Neural cell (in vitro differentiated cells): ENCODE measurements around the gene ENTPD2.

Experiments used
- CTCF ChIP-seq: fragments of 450-650 bp; IDR thresholded peaks from 2 replicates; pipeline ENCODE4 v1.5.1; 2014; ENCODE audit warnings: antibody characterized with exemption, mild to moderate bottlenecking, moderate library complexity; ENCODE audit not compliant: poor library complexity, severe bottlenecking
- EP300 ChIP-seq: fragments of 450-650 bp; conservative IDR thresholded peaks from 2 replicates; pipeline ENCODE4 v1.6.1; 2014; ENCODE audit warnings: antibody characterized with exemption, mild to moderate bottlenecking, moderate library complexity; ENCODE audit not compliant: poor library complexity, severe bottlenecking
- POLR2AphosphoS5 ChIP-seq: IDR thresholded peaks from 2 replicates; pipeline ENCODE4 v1.6.1; 2012
- TAF1 ChIP-seq: IDR thresholded peaks from 2 replicates; pipeline ENCODE4 v1.6.1; 2012; ENCODE audit warnings: low read depth

DNA sequence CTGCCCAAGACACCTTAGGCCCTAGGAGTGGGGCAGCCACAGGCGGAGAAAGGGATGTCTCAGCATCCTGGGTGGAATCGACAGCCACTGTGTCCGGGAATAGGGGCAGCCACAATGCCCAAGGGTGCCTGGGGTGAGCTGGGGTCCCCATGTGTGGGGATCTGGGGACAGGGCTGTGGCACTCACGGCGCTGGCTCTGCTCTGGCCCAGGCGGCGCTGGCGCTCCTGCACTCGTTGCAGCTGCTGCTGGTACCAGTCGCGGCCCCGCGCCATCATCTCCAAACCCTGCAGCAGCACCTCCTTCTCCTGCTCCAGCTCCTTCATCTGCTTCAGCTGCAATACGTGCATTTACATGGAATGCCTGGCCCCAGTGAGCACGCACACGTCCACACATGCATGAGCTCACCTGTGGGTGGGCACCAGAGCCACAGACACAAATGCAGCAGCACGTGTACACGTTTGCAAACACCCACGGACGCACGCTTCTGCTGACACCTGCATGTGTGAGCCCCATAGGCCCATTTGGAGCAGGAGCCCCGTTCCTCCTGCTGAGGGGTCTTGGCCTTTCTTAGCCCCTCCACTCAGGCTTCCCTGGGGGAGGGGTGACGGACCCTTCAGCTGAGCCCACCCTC lies 11.6 kb upstream of the ENTPD2 start:
- TF ChIP-seq EP300 (no peak), CTCF (no peak), POLR2AphosphoS5 (no peak), TAF1 (no peak)
